ENCODE results near the gene MRC1.

The MRC1 gene

GRCh38 chr10:17811146-17811865 is 2.2 kb downstream of the MRC1 start:
- Mint-ChIP-seq H3K9me3 (no peaks in the 10 kb centered on the region), H3K4me3 (no peak overlapping the region), H3K4me1 (ENCODE audit: low read depth) (peaks cover 9% of the 10 kb centered on the region), H3K27me3 (ENCODE audit: low read depth) (peaks cover 14% of the 10 kb centered on the region), H3K36me3 (ENCODE audit: low read depth) (no peaks in the 10 kb centered on the region), H3K27ac (no peak overlapping the region)

DNA sequence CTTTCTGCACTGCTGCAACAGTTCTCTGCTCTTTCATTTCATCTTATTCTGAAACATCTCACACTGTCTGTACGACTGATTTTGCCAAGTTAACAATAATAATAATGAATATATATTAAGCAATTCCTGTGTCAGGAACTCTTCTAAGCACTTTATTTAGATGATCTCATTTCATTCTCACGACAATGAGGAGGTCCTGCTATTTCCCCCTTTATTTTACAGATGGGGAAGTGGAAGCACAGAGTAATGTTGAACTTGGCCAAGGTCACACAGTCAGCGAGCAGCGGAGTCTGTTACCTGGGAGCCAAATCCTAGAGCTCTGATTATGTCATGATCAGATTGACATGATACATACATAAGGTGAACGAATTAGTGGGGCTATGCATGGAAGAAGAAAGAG is 5.8 kb downstream of the MRC1 start:
- Mint-ChIP-seq H3K9me3 (no peaks in the 10 kb centered on the region), H3K27me3 (ENCODE audit: low read depth) (peaks cover 7% of the 10 kb centered on the region), H3K27ac (no peak overlapping the region), H3K4me1 (ENCODE audit: low read depth) (peaks cover 2% of the 10 kb centered on the region), H3K4me3 (no peak overlapping the region), H3K36me3 (ENCODE audit: low read depth) (no peaks in the 10 kb centered on the region)

DNA sequence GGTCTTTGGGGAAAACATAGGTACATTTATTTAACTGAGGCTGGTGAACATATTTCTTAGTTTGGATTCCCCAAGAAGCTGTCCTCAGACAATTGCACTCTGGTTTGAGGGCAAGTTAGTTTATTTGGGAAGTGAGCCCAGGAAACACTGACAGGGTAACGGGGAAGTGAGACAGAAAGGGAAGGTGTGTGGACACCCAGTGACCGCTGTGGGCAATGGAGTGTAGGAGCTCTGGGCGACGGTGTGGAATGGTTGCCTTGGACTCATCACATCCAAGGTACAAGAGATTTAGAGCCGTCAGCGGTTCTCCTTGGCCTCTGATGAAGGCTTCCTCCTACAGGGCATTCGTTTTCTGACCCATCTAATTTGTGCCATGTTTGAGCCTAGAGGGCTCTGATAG is 7.1 kb downstream of the MRC1 start:
- Mint-ChIP-seq H3K36me3 (ENCODE audit: low read depth) (no peaks in the 10 kb centered on the region), H3K27ac (no peak overlapping the region), H3K27me3 (ENCODE audit: low read depth) (no peaks in the 10 kb centered on the region), H3K9me3 (no peaks in the 10 kb centered on the region), H3K4me3 (no peak overlapping the region), H3K4me1 (ENCODE audit: low read depth) (no peaks in the 10 kb centered on the region)

- Mint-ChIP-seq H3K27me3 (ENCODE audit: low read depth) (no peaks in the 10 kb centered on the region), H3K9me3 (no peaks in the 10 kb centered on the region), H3K4me3 (no peak overlapping the region), H3K4me1 (ENCODE audit: low read depth) (no peaks in the 10 kb centered on the region), H3K27ac (no peak overlapping the region), H3K36me3 (ENCODE audit: low read depth) (no peaks in the 10 kb centered on the region)
Observed at GRCh38 chr10:17817316-17817715, 8.2 kb downstream of the MRC1 start.

- Mint-ChIP-seq H3K27me3 (ENCODE audit: low read depth) (no peaks in the 10 kb centered on the region), H3K4me1 (ENCODE audit: low read depth) (no peaks in the 10 kb centered on the region), H3K9me3 (no peaks in the 10 kb centered on the region), H3K4me3 (no peak overlapping the region), H3K27ac (no peak overlapping the region), H3K36me3 (ENCODE audit: low read depth) (no peaks in the 10 kb centered on the region)
Observed at GRCh38 chr10:17817790-17818189, 8.6 kb downstream of the MRC1 start.

- Mint-ChIP-seq H3K36me3 (ENCODE audit: low read depth) (no peaks in the 10 kb centered on the region), H3K9me3 (no peaks in the 10 kb centered on the region), H3K4me3 (no peak overlapping the region), H3K27me3 (ENCODE audit: low read depth) (peaks cover 3% of the 10 kb centered on the region), H3K27ac (no peak overlapping the region), H3K4me1 (ENCODE audit: low read depth) (no peaks in the 10 kb centered on the region)
Observed at GRCh38 chr10:17819836-17820235, 10.7 kb downstream of the MRC1 start.

DNA sequence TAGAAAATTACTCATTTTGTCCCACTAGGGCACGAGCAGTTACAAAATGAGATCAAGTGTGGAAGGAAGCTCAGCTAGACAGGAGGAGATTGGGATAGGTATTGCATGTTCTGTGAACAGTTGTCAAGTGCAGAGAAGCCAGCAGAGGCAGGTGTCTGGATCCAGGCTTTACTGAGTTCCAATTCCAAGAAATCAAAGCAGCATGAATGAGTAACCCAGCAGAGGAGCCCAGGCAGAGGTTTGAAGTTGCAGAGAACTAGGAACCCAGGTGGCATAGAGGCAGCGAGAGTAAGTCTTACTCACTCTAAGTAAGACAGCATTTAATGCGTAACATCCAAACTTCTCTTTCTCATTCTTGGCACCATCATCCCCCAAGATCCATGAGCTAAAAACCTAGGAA is 11.8 kb downstream of the MRC1 start:
- Mint-ChIP-seq H3K27me3 (ENCODE audit: low read depth) (peaks cover 3% of the 10 kb centered on the region), H3K4me1 (ENCODE audit: low read depth) (no peaks in the 10 kb centered on the region), H3K36me3 (ENCODE audit: low read depth) (no peaks in the 10 kb centered on the region), H3K9me3 (no peaks in the 10 kb centered on the region), H3K27ac (no peak overlapping the region), H3K4me3 (no peak overlapping the region)

DNA sequence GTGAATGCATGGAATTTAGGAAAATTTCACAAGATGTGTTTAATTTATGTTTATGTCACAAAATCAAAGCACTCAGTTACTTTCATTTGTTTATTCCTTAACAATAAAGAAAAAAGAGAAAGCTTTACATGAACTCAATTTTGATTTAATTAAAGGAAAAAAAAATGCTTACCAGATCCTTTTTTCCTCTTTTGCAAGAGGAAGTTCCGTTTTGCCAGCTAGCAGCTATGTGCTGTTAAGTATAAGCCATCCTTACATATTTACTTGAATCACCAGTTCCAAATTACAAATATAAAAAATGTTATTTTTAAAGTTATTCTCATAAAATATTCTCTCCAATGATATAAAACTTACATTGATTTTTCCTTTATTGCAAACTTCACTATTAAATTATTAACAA is 12.7 kb downstream of the MRC1 start:
- Mint-ChIP-seq H3K4me1 (ENCODE audit: low read depth) (no peaks in the 10 kb centered on the region), H3K4me3 (no peak overlapping the region), H3K9me3 (no peaks in the 10 kb centered on the region), H3K27me3 (ENCODE audit: low read depth) (peaks cover 3% of the 10 kb centered on the region), H3K27ac (no peak overlapping the region), H3K36me3 (ENCODE audit: low read depth) (no peaks in the 10 kb centered on the region)

DNA sequence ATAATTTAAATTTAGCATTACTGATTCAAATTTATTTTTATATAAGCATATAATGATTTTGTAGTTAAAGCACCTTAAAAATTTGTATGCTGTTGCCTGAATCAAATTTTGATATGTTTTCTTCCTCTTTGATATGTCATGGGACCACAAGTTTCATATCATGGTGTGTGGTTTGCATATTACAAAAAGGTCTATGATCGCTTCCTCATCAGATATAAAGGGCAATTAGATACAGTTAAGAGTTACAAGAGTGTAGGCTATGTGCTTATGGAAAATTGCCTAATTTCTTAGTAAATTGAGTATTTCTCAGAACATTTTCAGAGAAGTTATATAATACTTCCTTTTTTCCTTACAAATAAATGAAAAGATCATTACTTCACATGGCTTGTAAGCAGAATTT is 22.2 kb downstream of the MRC1 start:
- no peaks in the 10 kb centered on the region for H3K4me1 Mint-ChIP-seq (ENCODE audit: low read depth)
- no peak overlapping the region for H3K4me3 Mint-ChIP-seq
- no peaks in the 10 kb centered on the region for H3K27me3 Mint-ChIP-seq (ENCODE audit: low read depth)
- no peaks in the 10 kb centered on the region for H3K36me3 Mint-ChIP-seq (ENCODE audit: low read depth)
- no peaks in the 10 kb centered on the region for H3K9me3 Mint-ChIP-seq
- H3K27ac Mint-ChIP-seq = no peak overlapping the region

- H3K27ac Mint-ChIP-seq = no peak overlapping the region
- no peaks in the 10 kb centered on the region for H3K9me3 Mint-ChIP-seq
- H3K27me3 Mint-ChIP-seq (ENCODE audit: low read depth) = no peaks in the 10 kb centered on the region
Observed at GRCh38 chr10:17831896-17832295, 22.7 kb downstream of the MRC1 start.

GRCh38 chr10:17833656-17834055 is 24.5 kb downstream of the MRC1 start:
- Mint-ChIP-seq H3K27me3 (ENCODE audit: low read depth) (peaks cover 7% of the 10 kb centered on the region), H3K9me3 (no peaks in the 10 kb centered on the region), H3K36me3 (ENCODE audit: low read depth) (no peaks in the 10 kb centered on the region), H3K4me1 (ENCODE audit: low read depth) (no peaks in the 10 kb centered on the region), H3K27ac (no peak overlapping the region), H3K4me3 (no peak overlapping the region)

More at GRCh38 chr10:17831896-17832295, 22.7 kb downstream of the MRC1 start:
- H3K4me1 Mint-ChIP-seq (ENCODE audit: low read depth) = no peaks in the 10 kb centered on the region
- no peak overlapping the region for H3K4me3 Mint-ChIP-seq
- H3K36me3 Mint-ChIP-seq (ENCODE audit: low read depth) = no peaks in the 10 kb centered on the region

DNA sequence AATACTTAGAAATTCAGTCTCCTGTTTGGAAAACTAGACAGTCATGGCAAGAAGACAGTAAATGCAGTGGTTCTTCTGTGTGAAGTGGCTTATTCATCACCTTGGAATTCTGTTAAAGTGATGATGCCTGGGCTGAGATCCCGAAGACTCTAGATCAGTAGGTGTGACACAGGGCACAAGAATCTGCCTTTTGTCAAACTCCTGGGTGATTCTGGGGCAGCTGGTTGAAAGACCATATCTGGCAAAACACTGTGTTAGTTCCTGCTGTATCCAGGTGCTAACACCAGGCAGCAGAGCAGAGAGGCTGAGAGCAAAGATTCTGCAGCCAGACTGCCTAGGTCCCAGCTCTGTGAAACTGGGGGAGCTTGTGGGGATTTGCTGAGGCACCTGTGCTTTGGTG is 26.5 kb downstream of the MRC1 start:
- no peak overlapping the region for H3K27ac Mint-ChIP-seq
- no peak overlapping the region for H3K4me3 Mint-ChIP-seq
- peaks cover 7% of the 10 kb centered on the region for H3K27me3 Mint-ChIP-seq (ENCODE audit: low read depth)
- no peaks in the 10 kb centered on the region for H3K9me3 Mint-ChIP-seq
- H3K36me3 Mint-ChIP-seq (ENCODE audit: low read depth) = no peaks in the 10 kb centered on the region
- no peaks in the 10 kb centered on the region for H3K4me1 Mint-ChIP-seq (ENCODE audit: low read depth)

DNA sequence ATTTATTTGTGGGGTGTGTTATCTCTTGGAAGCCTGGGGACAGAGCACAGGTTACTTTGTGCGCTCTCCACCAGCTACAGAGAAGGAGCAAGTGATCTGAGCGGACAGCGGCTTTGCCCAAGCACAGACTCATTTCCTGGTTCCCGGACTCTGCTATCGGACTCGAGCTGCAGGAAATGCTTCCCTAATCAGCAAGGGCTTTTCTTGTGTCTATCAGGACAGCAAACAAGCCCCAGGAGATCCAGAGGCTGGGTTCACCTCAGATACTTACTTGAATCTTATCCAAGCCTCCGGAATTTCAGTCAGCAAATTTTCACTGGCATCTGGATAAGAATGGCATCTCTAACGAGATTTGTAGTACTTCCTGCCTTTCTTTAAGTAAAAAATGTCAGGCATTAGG is 27.8 kb downstream of the MRC1 start:
- Mint-ChIP-seq H3K4me3 (no peak overlapping the region), H3K9me3 (no peaks in the 10 kb centered on the region), H3K27ac (no peak overlapping the region), H3K4me1 (ENCODE audit: low read depth) (no peaks in the 10 kb centered on the region), H3K36me3 (ENCODE audit: low read depth) (no peaks in the 10 kb centered on the region), H3K27me3 (ENCODE audit: low read depth) (peaks cover 7% of the 10 kb centered on the region)

DNA sequence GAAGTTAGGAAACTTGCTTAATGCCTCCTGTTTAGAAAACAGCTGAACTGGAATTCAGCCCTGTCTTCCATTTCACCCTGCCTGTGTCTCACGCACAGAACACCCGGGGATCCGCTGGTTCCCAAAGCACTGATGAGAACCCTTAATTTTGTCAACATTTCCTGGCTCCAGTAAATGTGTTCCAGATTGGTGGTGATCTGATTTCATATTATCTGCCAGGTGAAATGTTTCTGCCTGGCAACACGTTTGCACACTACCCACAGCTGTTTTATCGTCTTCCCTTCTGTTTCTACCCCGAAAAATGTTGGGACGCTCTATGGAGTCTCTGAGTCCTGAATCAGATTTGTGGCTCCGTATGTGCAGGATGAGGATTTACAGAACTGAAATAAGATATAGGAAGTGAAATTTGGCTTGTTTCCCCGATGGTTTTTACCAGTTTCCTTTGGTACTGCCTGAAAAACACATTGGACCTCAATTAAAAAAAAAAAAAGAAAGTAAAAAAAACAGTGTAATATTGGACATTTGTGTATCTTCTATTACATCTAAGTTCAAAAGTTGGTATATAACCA is 29.0 kb downstream of the MRC1 start:
- Mint-ChIP-seq H3K27me3 (ENCODE audit: low read depth) (peaks cover 7% of the 10 kb centered on the region), H3K4me3 (no peak overlapping the region), H3K36me3 (ENCODE audit: low read depth) (no peaks in the 10 kb centered on the region), H3K9me3 (no peaks in the 10 kb centered on the region), H3K27ac (no peak overlapping the region), H3K4me1 (ENCODE audit: low read depth) (no peaks in the 10 kb centered on the region)

DNA sequence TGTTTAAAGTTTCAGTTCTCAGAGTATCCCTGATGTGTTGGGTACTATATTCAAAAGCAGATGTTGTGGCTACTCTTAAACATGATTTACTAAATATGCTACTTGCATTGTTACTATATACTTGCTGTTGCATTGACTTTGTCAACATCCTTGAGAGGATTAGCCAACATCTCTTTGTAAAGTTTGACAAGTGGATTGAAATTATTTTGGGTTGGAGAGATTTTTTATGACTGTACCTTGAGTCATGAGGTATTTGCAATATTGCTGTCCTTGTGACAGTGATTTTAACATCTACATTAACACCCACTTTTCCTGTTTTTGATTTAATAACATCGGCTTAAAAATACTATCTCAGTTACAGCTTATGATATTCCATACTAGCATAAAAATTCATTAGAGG is 31.9 kb downstream of the MRC1 start:
- Mint-ChIP-seq H3K4me1 (ENCODE audit: low read depth) (no peaks in the 10 kb centered on the region), H3K4me3 (no peak overlapping the region), H3K36me3 (ENCODE audit: low read depth) (no peaks in the 10 kb centered on the region), H3K9me3 (no peaks in the 10 kb centered on the region), H3K27ac (no peak overlapping the region), H3K27me3 (ENCODE audit: low read depth) (peaks cover 7% of the 10 kb centered on the region)
